K562 (cell line): ENCODE results near the gene DARS1. TPM values are rescaled to one million over a fixed set of nuclear protein-coding genes. Genes with fewer than 3 reads are reported as not detected.

Experiments
- CEBPG ChIP-seq, 3 experiments: fragments of 200-800 bp in 1 of 3; sonication (Bioruptor generic) in 1 of 3; sonication (generic) in 1 of 3; formaldehyde crosslinking in 1 of 3; IDR thresholded peaks in 2 of 3; conservative IDR thresholded peaks in 1 of 3; 2 replicates each; pipeline versions ENCODE4 v1.6.1 to v1.8.0; 2016 to 2022; ENCODE audit warnings: missing compliant biosample characterization in 2 of 3, missing genetic modification characterization in 2 of 3, mild to moderate bottlenecking in 1 of 3, missing genetic modification reagents in 1 of 3
- CHD1 ChIP-seq: fragments of 200-600 bp; sonication (generic); IDR thresholded peaks from one replicate; pipeline ENCODE4 v1.6.1; 2012; ENCODE audit warnings: mild to moderate bottlenecking, moderate library complexity, low read length, inconsistent platforms
- ETV5 ChIP-seq: sonication (generic); formaldehyde crosslinking; IDR thresholded peaks from 2 replicates; pipeline ENCODE4 v1.4.0; 2020; ENCODE audit warnings: low read depth, mild to moderate bottlenecking, missing genetic modification reagents
- HMG20A ChIP-seq: fragments of 450-650 bp; formaldehyde crosslinking; conservative IDR thresholded peaks from 2 replicates; pipeline ENCODE4 v1.4.0; 2020; ENCODE audit warnings: mild to moderate bottlenecking, mixed read lengths
- KDM4B ChIP-seq, 2 experiments: fragments of 450-650 bp in 1 of 2; sonication (generic) in 1 of 2; IDR thresholded peaks; 2 replicates each; pipeline ENCODE4 v1.6.1; 2016 to 2017; ENCODE audit warnings: borderline replicate concordance in 2 of 2, antibody characterized with exemption in 1 of 2, low read depth in 1 of 2, mild to moderate bottlenecking in 1 of 2
- KLF1 ChIP-seq: fragments of 450-650 bp; IDR thresholded peaks from 2 replicates; pipeline ENCODE4 v1.6.1; 2016; ENCODE audit warnings: missing genetic modification characterization, missing compliant biosample characterization
- MXI1 ChIP-seq: IDR thresholded peaks from 2 replicates; pipeline ENCODE4 v1.6.1; 2011; ENCODE audit warnings: low read depth, mild to moderate bottlenecking, improper control_type of control experiment, low read length
- MYC ChIP-seq, 2 experiments: fragments of 250-450 bp in 1 of 2; sonication (Bioruptor Pico) in 1 of 2; IDR thresholded peaks; 2 replicates each; pipeline versions ENCODE4 v1.5.1 to v1.6.1; 2012 to 2021; ENCODE audit warnings: low read depth in 2 of 2, borderline replicate concordance in 1 of 2, improper control_type of control experiment in 1 of 2, low read length in 1 of 2, mild to moderate bottlenecking in 1 of 2, moderate library complexity in 1 of 2
- NR1H2 ChIP-seq: sonication (generic); formaldehyde crosslinking; IDR thresholded peaks from 2 replicates; pipeline ENCODE4 v1.4.0; 2020; ENCODE audit warnings: mild to moderate bottlenecking, missing genetic modification reagents
- PHB2 ChIP-seq: fragments of 450-650 bp; IDR thresholded peaks from 2 replicates; pipeline ENCODE4 v1.6.1; 2017; ENCODE audit warnings: low read depth
- RBM25 ChIP-seq: fragments of 200-400 bp; formaldehyde crosslinking; IDR thresholded peaks from 2 replicates; pipeline ENCODE4 v1.6.1; 2018; ENCODE audit warnings: low read length, low read depth, moderate library complexity; ENCODE audit not compliant: severe bottlenecking
- SETDB1 ChIP-seq: IDR thresholded peaks from one replicate; pipeline ENCODE4 v1.6.1; 2012; ENCODE audit warnings: low read length, control low read depth, inconsistent platforms
- SMARCE1 ChIP-seq: fragments of 450-650 bp; IDR thresholded peaks from 2 replicates; pipeline ENCODE4 v1.7.1; 2016; ENCODE audit warnings: mild to moderate bottlenecking
- SRSF7 ChIP-seq: fragments of 200-400 bp; formaldehyde crosslinking; optimal IDR thresholded peaks from 2 replicates; pipeline ENCODE3; 2017; ENCODE audit warnings: mild to moderate bottlenecking, low read depth, low read length
- TSC22D4 ChIP-seq: fragments of 450-650 bp; IDR thresholded peaks from 2 replicates; pipeline ENCODE4 v1.6.1; 2016; ENCODE audit warnings: missing genetic modification characterization, missing biosample characterization, control low read depth
- ZFP1 ChIP-seq: fragments of 450-650 bp; formaldehyde crosslinking; IDR thresholded peaks from 2 replicates; pipeline ENCODE4 v1.4.0; 2020; ENCODE audit warnings: mild to moderate bottlenecking, mixed read lengths
- ZNF354B ChIP-seq: fragments of 250-450 bp; sonication (Bioruptor Pico); IDR thresholded peaks from 2 replicates; pipeline ENCODE4 v1.4.0; 2020
- ZNF507 ChIP-seq: conservative IDR thresholded peaks from 2 replicates; pipeline ENCODE4 v1.6.1; 2017; ENCODE audit warnings: missing genetic modification characterization, missing compliant biosample characterization
- polyA plus RNA-seq, 8 experiments: library from polyadenylated mRNA; depleted of rRNA in 4 of 8; stranded (reverse) in 5 of 8; unstranded in 3 of 8; fragments of >200 nt; fragmentation: Nextera tagmentation in 2 of 8; fragmentation: Illumina TruSeq in 1 of 8; extraction: Ambion mirVana in 2 of 8; extraction: Trizol in 1 of 8; gene quantifications; 2 replicates each; pipeline versions ENCODE4 v1.2.1 to v1.2.3, GENCODE V29; 2011 to 2014; ENCODE audit warnings: inconsistent platforms in 1 of 8, missing spikeins in 1 of 8
- total RNA-seq, 7 experiments: library from RNA; depleted of rRNA in 6 of 7; stranded (reverse); fragments of >200 nt in 6 of 7; fragmentation: Illumina TruSeq in 2 of 7; extraction: Trizol in 2 of 7; gene quantifications; 2 replicates each; pipeline versions ENCODE4 v1.2.1 to v1.2.3, GENCODE V29; 2011 to 2021; ENCODE audit warnings: low replicate concordance in 1 of 7
- TF ChIP-seq, protein P1 (sequence below): sonication (generic); formaldehyde crosslinking; IDR thresholded peaks from 2 replicates; pipeline ENCODE4 v1.8.1; 2022; ENCODE audit warnings: missing genetic modification reagents
- TF ChIP-seq, protein P2 (sequence below), 2 experiments: fragments of 200-800 bp in 1 of 2; sonication (Bioruptor generic) in 1 of 2; sonication (generic) in 1 of 2; formaldehyde crosslinking in 1 of 2; IDR thresholded peaks in 1 of 2; conservative IDR thresholded peaks in 1 of 2; 2 replicates each; pipeline versions ENCODE4 v1.5.0 to v1.6.1; 2016 to 2020; ENCODE audit warnings: missing compliant biosample characterization in 1 of 2, missing genetic modification characterization in 1 of 2, missing genetic modification reagents in 1 of 2
- TF ChIP-seq, protein P3 (sequence below): sonication (generic); formaldehyde crosslinking; IDR thresholded peaks from 2 replicates; pipeline ENCODE4 v1.8.1; 2023; ENCODE audit warnings: mild to moderate bottlenecking, missing genetic modification reagents
- TF ChIP-seq, protein P4 (sequence below): fragments of 250-450 bp; sonication (Bioruptor Pico); IDR thresholded peaks from 2 replicates; pipeline ENCODE4 v1.4.0; 2020

DARS1 gene
- total and polyA plus RNA-seq, 9 of the 15 experiments (the other 6 are each of a cell fraction or from before 2014, with no cell fraction given) = 91.5 to 239 (median 98.0) TPM

DNA sequence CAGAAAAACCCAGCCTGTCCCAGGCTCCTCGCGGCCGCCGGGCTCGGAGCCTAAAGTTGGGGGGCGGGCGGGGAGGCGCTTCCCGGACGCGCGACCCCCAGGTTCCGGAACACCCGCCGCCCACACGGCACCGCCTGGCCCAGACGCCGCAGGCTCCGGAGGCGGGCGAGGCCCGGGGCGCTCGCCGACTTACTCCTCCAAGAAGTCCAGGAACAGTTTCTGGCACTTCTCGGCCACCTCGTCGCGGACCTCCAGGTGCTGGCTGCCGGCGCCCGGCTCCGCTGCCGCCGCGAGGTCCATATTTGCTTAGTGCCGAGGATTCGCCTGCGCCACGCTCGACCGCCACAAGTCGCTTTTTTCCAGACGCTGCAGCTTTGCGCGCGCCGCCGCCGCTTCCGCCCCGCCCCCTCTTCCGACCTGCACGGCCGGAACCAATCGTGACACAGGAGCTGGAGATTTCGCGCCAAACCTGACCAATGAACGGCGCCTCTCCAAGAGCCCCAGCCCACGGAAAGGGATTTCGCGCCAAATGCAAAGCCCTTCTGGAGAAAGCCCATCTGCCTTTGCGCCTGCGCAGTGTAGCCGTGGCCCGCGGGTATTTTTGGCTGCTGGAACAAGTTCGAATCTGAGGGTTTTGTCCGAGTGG, 109.2 kb downstream of the DARS1 start, which contains the start of gene MCM6 (continued):
- TF ChIP-seq, protein P1, sequence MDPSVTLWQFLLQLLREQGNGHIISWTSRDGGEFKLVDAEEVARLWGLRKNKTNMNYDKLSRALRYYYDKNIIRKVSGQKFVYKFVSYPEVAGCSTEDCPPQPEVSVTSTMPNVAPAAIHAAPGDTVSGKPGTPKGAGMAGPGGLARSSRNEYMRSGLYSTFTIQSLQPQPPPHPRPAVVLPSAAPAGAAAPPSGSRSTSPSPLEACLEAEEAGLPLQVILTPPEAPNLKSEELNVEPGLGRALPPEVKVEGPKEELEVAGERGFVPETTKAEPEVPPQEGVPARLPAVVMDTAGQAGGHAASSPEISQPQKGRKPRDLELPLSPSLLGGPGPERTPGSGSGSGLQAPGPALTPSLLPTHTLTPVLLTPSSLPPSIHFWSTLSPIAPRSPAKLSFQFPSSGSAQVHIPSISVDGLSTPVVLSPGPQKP (CRISPR knock-in tag) = no peak
- TF ChIP-seq KLF1 (no peak), SMARCE1 (no peak), CEBPG (CRISPR knock-in tag; IDR thresholded peaks at IDR 0.05) (no peak), CEBPG (tag; conservative IDR thresholded peaks at IDR 0.05 in 1 of 2, IDR thresholded peaks at IDR 0.05 in 1 of 2) (no peak), NR1H2 (0 out of 2 replicates have a peak, but pooled peaks have one; percentile 58), SRSF7 (no peak), ZFP1 (CRISPR knock-in tag) (0 out of 2 replicates have a peak, but pooled peaks have one; percentile 7), SETDB1 (no peak), CHD1 (no peak), ETV5 (CRISPR knock-in tag) (peak; percentile 89), ZNF354B (CRISPR knock-in tag) (no peak), PHB2 (no peak), TSC22D4 (tag) (no peak), MXI1 (peak; percentile 59; the same call in 1 of the 2 replicates), KDM4B (IDR thresholded peaks at IDR 0.05; ENCODE audit: borderline replicate concordance in 2 of 2, low read depth in 1 of 2) (no peak), ZNF507 (tag) (no peak), RBM25 (peak; percentile 67), MYC (IDR thresholded peaks at IDR 0.05; ENCODE audit: low read depth, low read length) (peak; percentile 82), MYC (CRISPR knock-in tag; IDR thresholded peaks at IDR 0.05; ENCODE audit: borderline replicate concordance, low read depth) (no peak), HMG20A (CRISPR knock-in tag) (no peak)
- TF ChIP-seq, protein P2, sequence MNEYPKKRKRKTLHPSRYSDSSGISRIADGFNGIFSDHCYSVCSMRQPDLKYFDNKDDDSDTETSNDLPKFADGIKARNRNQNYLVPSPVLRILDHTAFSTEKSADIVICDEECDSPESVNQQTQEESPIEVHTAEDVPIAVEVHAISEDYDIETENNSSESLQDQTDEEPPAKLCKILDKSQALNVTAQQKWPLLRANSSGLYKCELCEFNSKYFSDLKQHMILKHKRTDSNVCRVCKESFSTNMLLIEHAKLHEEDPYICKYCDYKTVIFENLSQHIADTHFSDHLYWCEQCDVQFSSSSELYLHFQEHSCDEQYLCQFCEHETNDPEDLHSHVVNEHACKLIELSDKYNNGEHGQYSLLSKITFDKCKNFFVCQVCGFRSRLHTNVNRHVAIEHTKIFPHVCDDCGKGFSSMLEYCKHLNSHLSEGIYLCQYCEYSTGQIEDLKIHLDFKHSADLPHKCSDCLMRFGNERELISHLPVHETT (CRISPR knock-in tag; conservative IDR thresholded peaks at IDR 0.05 in 1 of 2, IDR thresholded peaks at IDR 0.05 in 1 of 2) = no peak
- TF ChIP-seq, protein P3, sequence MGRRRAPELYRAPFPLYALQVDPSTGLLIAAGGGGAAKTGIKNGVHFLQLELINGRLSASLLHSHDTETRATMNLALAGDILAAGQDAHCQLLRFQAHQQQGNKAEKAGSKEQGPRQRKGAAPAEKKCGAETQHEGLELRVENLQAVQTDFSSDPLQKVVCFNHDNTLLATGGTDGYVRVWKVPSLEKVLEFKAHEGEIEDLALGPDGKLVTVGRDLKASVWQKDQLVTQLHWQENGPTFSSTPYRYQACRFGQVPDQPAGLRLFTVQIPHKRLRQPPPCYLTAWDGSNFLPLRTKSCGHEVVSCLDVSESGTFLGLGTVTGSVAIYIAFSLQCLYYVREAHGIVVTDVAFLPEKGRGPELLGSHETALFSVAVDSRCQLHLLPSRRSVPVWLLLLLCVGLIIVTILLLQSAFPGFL (CRISPR knock-in tag) = no peak
- TF ChIP-seq, protein P4, sequence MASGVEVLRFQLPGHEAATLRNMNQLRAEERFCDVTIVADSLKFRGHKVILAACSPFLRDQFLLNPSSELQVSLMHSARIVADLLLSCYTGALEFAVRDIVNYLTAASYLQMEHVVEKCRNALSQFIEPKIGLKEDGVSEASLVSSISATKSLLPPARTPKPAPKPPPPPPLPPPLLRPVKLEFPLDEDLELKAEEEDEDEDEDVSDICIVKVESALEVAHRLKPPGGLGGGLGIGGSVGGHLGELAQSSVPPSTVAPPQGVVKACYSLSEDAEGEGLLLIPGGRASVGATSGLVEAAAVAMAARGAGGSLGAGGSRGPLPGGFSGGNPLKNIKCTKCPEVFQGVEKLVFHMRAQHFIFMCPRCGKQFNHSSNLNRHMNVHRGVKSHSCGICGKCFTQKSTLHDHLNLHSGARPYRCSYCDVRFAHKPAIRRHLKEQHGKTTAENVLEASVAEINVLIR (CRISPR knock-in tag) = peak; percentile 86
